Spleen (tissue), 11 donors: ENCODE measurements around the gene ARRB2. TPM values are rescaled to one million over a fixed set of nuclear protein-coding genes. Genes with fewer than 3 reads are reported as not detected.
"Not testable (repeated sequence)": the region's sequence is repeated elsewhere in the genome, so short reads cannot be mapped to it uniquely, and the experiment has no call there.

Experiments
- DNase-seq: peaks from one replicate; pipeline ENCODE4 v3.0.0-alpha.2; 2020
- H3K27ac ChIP-seq, 8 donors: fragments of 200-600 bp; sonication (generic) in 7 of 8; 1 replicate in 4 of 8; 2 replicates in 4 of 8; pipeline versions ENCODE4 v1.5.0 to v1.8.0; 2016 to 2021; ENCODE audit warnings: inconsistent platforms in 4 of 8, mild to moderate bottlenecking in 4 of 8, moderate library complexity in 1 of 8
- H3K27me3 ChIP-seq, 7 donors: fragments of 200-600 bp; sonication (generic) in 6 of 7; replicated peaks in 1 of 7; 1 replicate in 4 of 7; 2 replicates in 3 of 7; pipeline versions ENCODE4 v1.5.0 to v1.8.0; 2016 to 2021; ENCODE audit warnings: inconsistent platforms in 3 of 7, mild to moderate bottlenecking in 1 of 7
- H3K36me3 ChIP-seq, 6 donors: fragments of 200-600 bp; sonication (generic) in 5 of 6; 1 replicate in 4 of 6; 2 replicates in 2 of 6; pipeline versions ENCODE4 v1.5.0 to v1.8.0; 2016 to 2021; ENCODE audit warnings: inconsistent platforms in 2 of 6
- H3K4me1 ChIP-seq, 6 donors: fragments of 200-600 bp; sonication (generic) in 5 of 6; 1 replicate in 3 of 6; 2 replicates in 3 of 6; pipeline versions ENCODE4 v1.5.0 to v1.8.0; 2016 to 2021; ENCODE audit warnings: inconsistent platforms in 3 of 6
- H3K4me3 ChIP-seq, 8 donors: fragments of 200-600 bp; sonication (generic) in 7 of 8; 1 replicate in 4 of 8; 2 replicates in 4 of 8; pipeline versions ENCODE4 v1.5.0 to v1.8.0; 2016 to 2021; ENCODE audit warnings: inconsistent platforms in 4 of 8, mild to moderate bottlenecking in 4 of 8, moderate library complexity in 2 of 8
- H3K9me3 ChIP-seq, 8 donors: fragments of 200-600 bp; sonication (generic) in 7 of 8; 1 replicate in 4 of 8; 2 replicates in 4 of 8; pipeline versions ENCODE4 v1.5.0 to v1.8.0; 2016 to 2021; ENCODE audit warnings: inconsistent platforms in 4 of 8
- CTCF ChIP-seq, 11 experiments: fragments of 200-600 bp in 7 of 11; fragments of 450-650 bp in 4 of 11; sonication (generic) in 4 of 11; IDR thresholded peaks in 8 of 11; conservative IDR thresholded peaks in 3 of 11; 1 replicate in 7 of 11; 2 replicates in 4 of 11; pipeline versions ENCODE4 v1.4.0 to v1.8.0; 2016 to 2021; ENCODE audit warnings: antibody characterized with exemption in 11 of 11, inconsistent platforms in 4 of 11, mild to moderate bottlenecking in 1 of 11
- POLR2A ChIP-seq, 3 donors: fragments of 450-650 bp; IDR thresholded peaks; one replicate each; pipeline ENCODE4 v1.5.1; 2017; ENCODE audit warnings: antibody characterized with exemption in 3 of 3, mild to moderate bottlenecking in 1 of 3
- POLR2AphosphoS5 ChIP-seq, 3 donors: sonication (generic); formaldehyde crosslinking; IDR thresholded peaks; one replicate each; pipeline ENCODE4 v1.5.1; 2017; ENCODE audit warnings: antibody characterized with exemption in 3 of 3
- WGBS, 5 donors: extraction: QIAGEN DNeasy Blood & Tissue Kit in 3 of 5; methylation state at CpG; one replicate each; pipeline versions ENCODE4 v1.1.5 to v1.1.7; 2013 to 2018; 5-methylcytosine and 5-hydroxymethylcytosine counted together
- intact Hi-C: fragments of 100-400 bp; cut with DNase I; formaldehyde crosslinking; loops from one replicate; pipeline ENCODE4 v1.15.0; 2023; ENCODE audit warnings: low total_unique reads
- polyA plus RNA-seq, 3 donors: library from polyadenylated mRNA; stranded (reverse); fragments of 200-250 nt; gene quantifications; one replicate each; pipeline ENCODE4 v1.2.1, GENCODE V29; 2013
- total RNA-seq, 7 donors: library from RNA; depleted of rRNA in 3 of 7; stranded (reverse); fragments of >200 nt in 3 of 7; fragmentation: NEBNext Ultra II Directional in 4 of 7; extraction: Animal tissue kit (Norgen Biotek cat#: 25700) in 4 of 7; gene quantifications; one replicate each; pipeline versions ENCODE4 v1.1.0 to v1.2.1, GENCODE V29; 2016 to 2021
- donor health status: healthy with polysubstance abuse.
- donor health status: DM: no; HTN: no; CAD: no; lungs with moderate emphysema.
- donor health status: DM: no; HTN: no; CAD: no.
- donor health status: Bipolar disorder and iron deficiency.
- donor health status: healthy.
- donor health status: DM: no; HTN: no; CAD: no.
- donor health status: DM: yes; HTN: yes; CAD: no.

ARRB2 gene
- total and polyA plus RNA-seq, 10 donors: 61.4 to 416 (median 209) TPM

- DNase-seq: no peak
- 75 to 97% (median 88%) methylated on average over 1 of the region's 1 CpG for WGBS, 5 donors
- Histone ChIP-seq H3K4me3 (no peak overlapping the region), H3K27ac (no peak overlapping the region), H3K36me3 (peaks cover 0 to 20% (median 0%) of the 10 kb centered on the region in 6 donors), H3K9me3 (no peaks in the 10 kb centered on the region), H3K4me1 (peaks cover 13 to 51% (median 37%) of the 10 kb centered on the region in 6 donors), H3K27me3 (no peaks in the 10 kb centered on the region)
- intact Hi-C loops: loop anchor here (10.0 kb wide), 1 partner anchor 184 kb away; no protein-coding TSS in a partner anchor
- TF ChIP-seq POLR2A (IDR thresholded peaks at IDR 0.05): no peak
- no peak for TF ChIP-seq CTCF (IDR thresholded peaks at IDR 0.05 in 8 of 11, conservative IDR thresholded peaks at IDR 0.05 in 3 of 11)
- TF ChIP-seq POLR2AphosphoS5 (IDR thresholded peaks at IDR 0.05): no peak
Observed at GRCh38 chr17:4701116-4701515, 9.3 kb upstream of the ARRB2 start.

- no peaks in the 10 kb centered on the region for H3K9me3 ChIP-seq
- peaks cover 13 to 38% (median 30%) of the 10 kb centered on the region in 6 donors for H3K4me1 ChIP-seq
- H3K4me3 ChIP-seq: peak overlapping the region; percentile 86 to 99 (median 97)
- TF ChIP-seq POLR2AphosphoS5 (IDR thresholded peaks at IDR 0.05) (no peak), CTCF (IDR thresholded peaks at IDR 0.05 in 8 of 11, conservative IDR thresholded peaks at IDR 0.05 in 3 of 11) (no peak), POLR2A (IDR thresholded peaks at IDR 0.05) (no peak)
- H3K27ac ChIP-seq: peak overlapping the region; percentile 82 to 93 (median 88)
- 9 to 11% (median 10%) methylated on average over 15 of the region's 15 CpGs for WGBS, 5 donors
- no peak for DNase-seq
- H3K36me3 ChIP-seq: peaks cover 0 to 6% (median 0%) of the 10 kb centered on the region in 6 donors
- intact Hi-C loops: loop anchor here (10.0 kb wide), 1 partner anchor 181 kb away; no protein-coding TSS in a partner anchor
- H3K27me3 ChIP-seq: no peaks in the 10 kb centered on the region
Observed at GRCh38 chr17:4703330-4703691, 7.1 kb upstream of the ARRB2 start.

GRCh38 chr17:4704574-4704907, 5.9 kb upstream of the ARRB2 start:
- WGBS, 5 donors: 47 to 52% (median 50%) methylated on average over 14 of the region's 14 CpGs
- intact Hi-C loops: loop anchor here (10.0 kb wide), 1 partner anchor 180 kb away; no protein-coding TSS in a partner anchor
- H3K36me3 ChIP-seq, H3K9me3 ChIP-seq, DNase-seq, H3K27me3 ChIP-seq: not testable (repeated sequence)
- Histone ChIP-seq H3K27ac (peak overlapping the region in 7 of 8 donors; percentile 85 to 93 (median 88)), H3K4me3 (peak overlapping the region; percentile 86 to 99 (median 97)), H3K4me1 (peaks cover 13 to 45% (median 31%) of the 10 kb centered on the region in 6 donors)

- H3K4me3 ChIP-seq: peak overlapping the region in 1 of 8 donors; percentile 86
- 96 to 97% (median 97%) methylated on average over 15 of the region's 15 CpGs for WGBS, 5 donors
- intact Hi-C loops: loop anchor here (10.0 kb wide), 1 partner anchor 180 kb away; no protein-coding TSS in a partner anchor
- no peak for DNase-seq
- no peaks in the 10 kb centered on the region for H3K27me3 ChIP-seq
- TF ChIP-seq CTCF (IDR thresholded peaks at IDR 0.05 in 8 of 11, conservative IDR thresholded peaks at IDR 0.05 in 3 of 11): no peak
- no peak for TF ChIP-seq POLR2A (IDR thresholded peaks at IDR 0.05)
- TF ChIP-seq POLR2AphosphoS5 (IDR thresholded peaks at IDR 0.05): no peak
- peaks cover 0 to 4% (median 0%) of the 10 kb centered on the region in 6 donors for H3K36me3 ChIP-seq
- peaks cover 13 to 50% (median 35%) of the 10 kb centered on the region in 6 donors for H3K4me1 ChIP-seq
- H3K9me3 ChIP-seq: no peaks in the 10 kb centered on the region
- no peak overlapping the region for H3K27ac ChIP-seq
Observed at GRCh38 chr17:4704991-4705390, 5.4 kb upstream of the ARRB2 start.
